NT2/D1 (cell line): ENCODE data around the gene CADPS2.

ENCODE experiments used
- SUZ12 ChIP-seq: IDR thresholded peaks from 2 replicates; pipeline ENCODE4 v1.6.1; 2011; ENCODE audit not compliant: insufficient read length, insufficient read depth; ENCODE audit errors: extremely low read depth
- YY1 ChIP-seq: IDR thresholded peaks from 2 replicates; pipeline ENCODE4 v1.6.1; 2011; ENCODE audit not compliant: insufficient read length, insufficient read depth

- TF ChIP-seq YY1 (no peak), SUZ12 (no peak)
Observed at GRCh38 chr7:122849322-122849956, 36.8 kb downstream of the CADPS2 start.
